ENCODE measurements around the gene VARS2. TPM values are rescaled to one million over a fixed set of nuclear protein-coding genes. Genes with fewer than 3 reads are reported as not detected.
"Not testable (repeated sequence)": the region's sequence is repeated elsewhere in the genome, so short reads cannot be mapped to it uniquely, and the experiment has no call there.

VARS2 gene
- 26.3 TPM for total RNA-seq

DNA sequence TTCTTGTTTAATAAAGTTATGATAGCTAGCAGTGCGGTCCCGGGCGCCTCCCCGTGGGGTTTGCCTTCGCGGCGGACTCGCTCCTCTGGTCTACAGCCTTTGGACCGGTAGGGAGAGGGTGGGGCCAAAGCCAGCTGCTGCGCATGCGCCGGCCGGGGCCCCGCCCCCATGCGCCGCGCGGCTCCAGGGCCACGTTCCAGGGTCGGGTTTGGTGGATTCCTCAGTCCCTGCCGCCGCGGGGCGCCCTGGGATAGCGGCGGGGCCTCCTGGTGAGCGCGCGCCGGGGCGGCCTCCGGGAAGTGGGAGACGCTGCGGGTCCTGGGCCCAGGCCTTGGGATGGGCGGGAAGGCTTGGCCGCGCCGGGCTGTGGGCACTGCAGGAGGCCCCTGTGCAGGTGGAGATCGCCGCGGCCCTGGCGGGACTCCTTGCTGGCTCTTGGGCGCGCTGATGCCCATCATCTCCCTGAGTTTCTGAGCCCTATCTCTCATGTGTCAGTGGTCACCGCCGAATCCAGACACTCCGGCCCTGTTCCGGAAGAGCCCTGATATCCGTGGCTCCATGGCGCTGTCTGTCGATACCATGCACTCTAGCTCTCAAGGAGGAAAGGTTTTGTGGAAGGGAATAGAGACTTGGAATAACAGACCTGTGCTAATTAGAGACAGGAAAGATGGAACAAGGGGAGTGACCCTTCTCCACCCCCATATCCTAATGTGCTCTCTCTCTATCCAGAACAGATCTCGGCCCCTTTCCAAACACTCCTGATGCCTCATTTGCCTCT is at the start of gene VARS2:
VARS2 (plus strand) TSS at position 163 of the 778 bp plus-strand sequence; CDS start at position 762, 599 bp downstream.
- peak; percentile 94 for ATAC-seq

GRCh38 chr6:30864325-30864724 is 49.7 kb upstream of the VARS2 start:
- no peak for ATAC-seq

GRCh38 chr6:30869241-30869749 is 44.7 kb upstream of the VARS2 start:
- ATAC-seq: not testable (repeated sequence)

DNA sequence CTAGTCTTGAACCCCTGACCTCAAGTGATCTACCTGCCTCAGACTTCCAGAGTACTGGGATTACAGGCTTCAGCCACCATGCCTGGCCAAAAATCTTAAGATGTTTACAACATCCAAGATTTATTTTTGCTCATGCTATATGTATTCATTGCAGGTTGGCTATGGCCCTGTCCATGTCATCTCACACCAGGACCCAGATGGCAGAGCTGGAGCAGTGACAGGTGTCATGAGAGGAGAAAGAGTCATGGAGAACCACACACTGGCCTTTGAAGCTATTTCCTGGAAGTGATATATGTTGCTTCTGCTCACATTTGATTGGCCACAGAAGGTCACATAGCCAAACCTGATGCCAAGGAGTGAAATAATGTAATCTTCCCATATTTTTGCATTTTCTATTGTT is 43.5 kb upstream of the VARS2 start:
- ATAC-seq: no peak

DNA sequence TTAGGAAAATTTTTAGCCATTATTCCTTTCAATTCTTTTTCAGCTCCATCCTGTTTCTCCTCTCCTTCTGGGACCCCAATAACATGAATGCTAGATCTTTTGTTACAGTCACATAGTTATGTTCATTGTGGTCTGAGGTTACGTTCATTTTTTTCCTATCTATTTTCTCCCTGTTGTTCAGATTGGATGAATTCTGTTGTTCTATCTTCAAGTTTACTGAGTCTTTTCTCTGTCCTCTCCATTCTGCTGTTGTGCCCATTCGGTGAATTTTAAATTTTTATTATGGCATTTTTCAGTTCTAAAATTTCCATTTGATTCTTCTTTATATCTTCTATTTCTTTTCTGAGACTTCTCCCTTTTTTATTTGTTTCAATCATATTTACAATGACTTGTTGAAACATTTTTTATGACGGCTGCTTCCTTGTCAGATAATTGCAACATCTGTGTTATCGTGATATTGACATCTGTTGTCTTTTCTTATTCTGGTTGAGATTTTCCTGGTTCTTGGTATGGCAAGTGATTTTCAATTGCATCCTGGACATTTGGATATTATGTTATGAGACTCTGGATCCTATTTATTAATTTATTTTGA is 42.4 kb upstream of the VARS2 start:
- no peak for ATAC-seq

DNA sequence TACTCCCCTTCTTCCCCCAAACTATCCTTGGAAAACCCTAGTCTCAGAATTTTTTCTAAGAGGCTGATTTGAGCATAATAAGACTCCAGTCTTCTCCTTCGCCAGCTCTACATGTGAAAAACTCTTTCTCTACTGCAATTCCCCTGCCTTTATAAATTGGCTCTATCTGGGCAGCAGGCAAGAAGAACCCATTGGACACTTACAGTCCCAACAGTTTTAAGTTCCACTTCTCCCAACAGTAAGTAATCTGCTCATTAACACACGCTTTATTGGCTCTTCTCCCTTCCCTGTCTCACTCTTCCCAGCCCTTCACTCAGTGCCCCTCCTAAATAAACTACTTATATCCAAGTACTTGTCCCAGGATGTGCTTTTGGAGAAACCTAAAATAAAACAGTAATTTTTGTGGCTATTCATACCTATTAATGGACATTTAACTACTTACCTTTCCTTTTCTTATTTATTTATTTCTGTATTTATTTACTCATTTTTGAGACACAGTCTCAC is 40.8 kb upstream of the VARS2 start:
- ATAC-seq: no peak

- ATAC-seq: not testable (repeated sequence)
These were observed 40.2 kb upstream of the VARS2 start for GRCh38 chr6:30873795-30874194.

DNA sequence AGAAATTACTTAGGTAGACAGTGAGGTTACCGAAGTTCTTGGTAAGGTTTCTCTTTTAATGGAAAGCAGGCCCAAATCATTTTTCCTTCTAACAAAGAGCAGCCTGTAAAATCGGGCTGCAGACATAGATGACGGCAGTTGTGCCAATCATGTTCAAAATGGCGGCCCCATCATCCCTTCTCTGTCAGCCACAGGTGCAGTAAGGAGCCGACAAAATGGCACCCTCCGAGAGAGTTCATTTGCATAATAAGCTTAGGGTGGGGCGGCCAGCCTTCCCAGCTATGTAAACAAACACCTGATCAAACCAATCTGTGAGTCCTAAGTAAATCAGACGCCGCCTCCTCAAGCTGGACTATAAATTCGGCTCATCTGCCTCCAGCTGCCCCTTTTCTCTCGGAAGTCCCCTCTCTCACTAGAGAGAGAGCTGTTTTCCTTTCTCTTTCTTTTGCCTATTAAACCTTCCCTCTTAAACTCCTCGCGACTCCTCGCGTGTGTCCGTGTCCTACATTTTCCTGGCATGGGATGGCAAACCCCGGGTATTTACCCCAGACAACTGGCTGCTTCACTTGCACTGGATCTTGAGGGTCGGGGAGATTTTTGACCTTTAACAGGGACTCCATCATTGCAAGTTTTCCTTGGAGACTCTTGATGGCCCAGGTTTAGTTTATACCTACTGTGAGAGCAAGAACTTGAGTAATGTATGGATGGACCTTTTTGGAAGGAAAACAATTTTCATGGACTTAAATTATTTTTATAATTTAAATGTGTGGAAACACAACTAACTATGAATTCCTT is 38.6 kb upstream of the VARS2 start:
- peak; percentile 75 for ATAC-seq

DNA sequence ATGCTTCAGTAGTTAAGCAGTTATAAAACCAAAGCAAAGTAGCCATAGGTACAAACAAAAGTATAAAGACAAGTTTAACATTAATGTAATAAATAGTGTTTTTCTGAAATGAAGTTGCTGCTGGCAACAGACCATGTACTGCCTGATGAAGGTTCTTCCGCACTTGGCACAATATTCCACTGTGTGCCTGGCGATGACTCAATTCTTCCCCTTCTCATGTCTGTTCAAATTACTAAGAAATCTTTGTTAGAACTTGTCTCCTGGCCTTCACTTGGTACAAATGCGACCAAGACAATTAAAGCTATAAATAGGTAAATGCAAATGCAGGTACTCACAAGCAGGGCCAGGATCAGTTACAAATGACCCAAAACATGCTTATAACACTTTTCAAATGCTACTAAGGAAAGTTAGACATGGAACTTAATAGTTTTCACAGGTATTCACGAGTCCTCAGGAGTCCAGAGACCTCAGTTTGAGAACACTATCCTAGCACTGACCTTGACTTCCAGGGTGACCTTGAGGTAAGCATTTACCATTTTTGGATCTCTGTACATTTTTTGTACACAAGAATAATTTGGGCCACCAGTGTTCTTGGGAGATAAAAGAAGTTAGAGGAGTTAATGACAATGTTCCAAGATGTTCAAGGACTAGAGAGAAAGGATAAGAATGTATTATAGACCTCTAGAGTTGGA is 37.9 kb upstream of the VARS2 start:
- peak; percentile 82 for ATAC-seq

GRCh38 chr6:30877419-30878262 is 36.4 kb upstream of the VARS2 start:
- ATAC-seq: peak; percentile 51

GRCh38 chr6:30879684-30880427 is 34.2 kb upstream of the VARS2 start:
- no peak for ATAC-seq

GRCh38 chr6:30880698-30881252 is 33.3 kb upstream of the VARS2 start:
- no peak for ATAC-seq

DNA sequence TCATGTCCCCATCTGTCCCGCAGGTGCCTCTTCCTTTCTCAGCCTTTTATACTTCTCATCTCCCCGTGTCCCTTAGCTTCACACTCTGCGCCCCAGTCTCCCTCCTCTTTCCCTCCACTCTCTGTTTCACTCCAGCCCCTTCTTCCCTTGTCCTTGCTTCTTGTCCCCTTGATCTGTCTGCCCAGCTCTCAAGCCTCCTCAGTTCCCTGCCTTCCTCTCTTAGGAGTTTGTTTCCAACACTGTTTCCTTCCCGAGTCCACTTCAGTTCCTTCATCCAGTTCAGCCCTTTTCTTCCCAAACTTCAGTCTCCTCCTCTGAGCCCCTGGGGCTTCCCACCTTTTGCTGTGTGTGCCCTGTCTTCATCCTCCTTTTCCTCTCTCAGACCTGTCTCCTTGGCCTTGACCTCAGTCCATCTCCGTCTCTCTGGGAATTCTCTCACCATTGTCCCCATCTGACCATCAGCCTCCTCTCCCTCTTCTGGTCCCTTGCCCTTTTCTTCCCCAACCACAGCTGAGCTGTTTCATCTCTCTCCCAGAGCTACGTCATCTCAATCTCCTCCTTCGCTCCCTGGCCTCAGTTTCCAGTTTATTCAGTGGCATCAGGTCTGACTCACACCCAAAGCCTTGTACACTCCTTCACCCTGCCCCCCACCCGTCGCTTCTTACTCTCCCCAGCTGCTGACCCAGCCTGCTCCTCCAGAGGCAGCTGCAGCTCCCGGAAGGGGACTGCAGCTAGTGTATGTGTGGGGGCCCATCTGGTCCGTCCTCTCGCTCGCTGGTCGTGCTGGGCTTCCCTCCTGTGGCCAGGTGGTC is 32.4 kb upstream of the VARS2 start:
- ATAC-seq: no peak

- ATAC-seq: no peak
These were observed 31.8 kb upstream of the VARS2 start for GRCh38 chr6:30882204-30882758.

DNA sequence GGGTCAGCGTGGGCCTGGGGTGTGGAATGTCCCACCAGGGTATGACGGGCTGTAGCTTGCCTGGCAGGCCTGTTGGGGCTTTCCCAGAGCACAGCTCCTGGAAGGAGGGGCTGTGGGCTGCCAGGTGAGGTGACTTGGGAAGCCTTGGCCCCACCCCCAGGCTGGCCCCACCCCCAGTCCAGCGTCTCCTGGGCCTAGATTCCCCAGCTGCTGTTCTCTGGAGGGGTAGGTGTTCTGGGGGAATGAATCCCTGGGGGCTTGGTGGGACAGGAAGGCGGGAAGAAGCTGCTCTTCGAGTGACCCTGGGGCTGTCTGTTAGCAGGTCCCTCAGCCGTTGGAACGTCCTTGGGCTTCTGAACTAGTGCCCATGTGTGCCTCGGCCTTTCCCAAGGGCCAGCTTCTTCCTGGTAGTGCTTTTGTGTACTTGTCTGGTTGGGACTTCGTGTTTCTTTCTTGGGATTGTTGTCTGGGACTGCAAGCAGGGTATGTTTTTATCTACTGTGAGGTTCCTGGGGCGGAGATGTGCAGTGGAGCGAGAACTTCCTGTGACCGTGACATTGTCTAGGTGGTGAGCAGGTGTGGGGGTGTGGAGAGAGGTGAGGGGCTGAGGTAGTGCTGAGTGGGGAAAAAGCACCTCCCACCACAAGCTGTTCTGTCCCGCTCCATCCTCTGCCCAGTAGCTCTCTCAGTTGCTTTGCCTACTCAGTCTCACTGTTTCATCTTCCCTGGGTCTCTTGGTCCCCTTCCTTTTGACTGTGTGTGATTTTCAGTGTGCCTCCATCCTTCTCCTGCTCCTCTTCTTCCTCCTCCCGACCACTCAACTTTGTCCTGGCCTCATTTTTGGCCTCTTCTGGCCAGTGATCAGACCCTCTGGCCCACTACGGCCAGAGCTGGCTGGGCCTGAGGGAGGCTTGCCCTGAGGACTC is 31.0 kb upstream of the VARS2 start:
- ATAC-seq: peak; percentile 54

DNA sequence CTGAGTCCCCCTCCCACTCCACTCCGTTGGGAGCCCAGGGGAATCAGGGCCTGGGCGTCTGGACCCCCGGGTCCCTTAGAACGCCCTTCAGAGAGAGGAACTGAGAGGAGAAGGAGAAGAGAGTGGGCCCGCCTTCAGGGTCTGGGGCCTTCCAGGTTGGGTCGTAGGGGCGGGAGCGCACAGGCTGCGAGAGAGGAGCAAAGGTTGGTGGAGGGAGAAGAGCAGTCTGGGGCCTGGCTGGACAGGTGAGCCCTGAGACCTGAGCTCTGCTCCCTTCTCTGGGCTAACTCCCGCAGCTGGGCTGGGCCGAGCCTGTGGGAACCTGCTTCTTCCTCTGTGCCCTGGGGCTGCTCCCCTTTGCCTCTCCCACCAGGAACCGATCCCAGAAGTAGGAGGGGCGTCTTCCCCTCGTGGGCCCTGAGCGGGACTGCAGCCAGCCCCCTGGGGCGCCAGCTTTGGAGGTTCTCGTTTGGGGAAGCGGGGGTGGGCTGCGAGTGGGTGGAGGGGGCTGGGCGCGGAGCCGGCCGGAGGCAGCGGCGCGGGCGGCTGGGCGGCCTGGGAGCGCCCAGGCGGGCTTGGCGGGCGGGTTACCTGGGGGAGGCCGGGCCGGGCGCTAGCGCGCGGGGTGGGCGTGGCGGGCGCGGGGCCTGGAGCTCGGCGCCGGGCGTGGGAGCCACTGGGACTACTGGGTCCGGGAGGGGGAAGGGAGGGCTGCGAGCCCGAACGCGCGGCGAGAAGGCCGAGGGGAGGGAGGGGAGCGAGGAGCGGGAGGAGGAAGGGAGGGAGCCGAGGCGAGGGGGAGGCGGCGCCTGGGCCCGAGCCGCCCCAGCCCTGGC is 30.1 kb upstream of the VARS2 start, which contains the start of gene DDR1:
DDR1 (plus strand) TSS at position 835 of the 836 bp plus-strand sequence. CDS start 4,211 bp downstream, outside the sequence.
- ATAC-seq: peak; percentile 62

All from esophagus mucosa (tissue), 1 donor.